WTC11 (cell line): ENCODE results near the gene DCAF5. TPM values are rescaled to one million over a fixed set of nuclear protein-coding genes. Genes with fewer than 3 reads are reported as not detected.

Experiments used
- ATAC-seq: fragments of 200-7000 bp; cut with Tn5 transposase; 2 replicates; pipeline ENCODE4 v1.10.0; 2021; ENCODE audit warnings: mild to moderate bottlenecking, moderate library complexity
- CTCF ChIA-PET: fragments of 300-600 bp; sonication (Branson Sonifier 250); formaldehyde crosslinking; loops from one replicate; lab custom pipeline; 2021; ENCODE audit warnings: antibody characterized with exemption; lab: Charles Lee
- POLR2A ChIA-PET: fragments of 350-600 bp; sonication (Branson Sonifier 250); formaldehyde crosslinking; loops from one replicate; lab custom pipeline; 2021; ENCODE audit warnings: antibody characterized with exemption; lab: Charles Lee
- DNase-seq: peaks from one replicate; pipeline ENCODE4 v3.0.0; 2021; ENCODE audit warnings: low spot score
- H3K27ac Mint-ChIP-seq: 2 replicates; pipeline ENCODE4 v1.8.0; 2021; ENCODE audit warnings: mixed read lengths
- H3K27me3 Mint-ChIP-seq: 2 replicates; pipeline ENCODE4 v1.8.0; 2021; ENCODE audit warnings: low read depth, mild to moderate bottlenecking, moderate library complexity, mixed read lengths
- H3K36me3 Mint-ChIP-seq: 2 replicates; pipeline ENCODE4 v1.8.0; 2021; ENCODE audit warnings: mixed read lengths
- H3K4me1 Mint-ChIP-seq: 2 replicates; pipeline ENCODE4 v1.8.0; 2022; ENCODE audit warnings: mixed read lengths
- H3K4me3 Mint-ChIP-seq: 2 replicates; pipeline ENCODE4 v1.8.0; 2021; ENCODE audit warnings: mild to moderate bottlenecking, moderate library complexity, mixed read lengths
- H3K9me3 Mint-ChIP-seq: 2 replicates; pipeline ENCODE4 v1.8.0; 2021; ENCODE audit warnings: mixed read lengths
- ELF4 ChIP-seq: sonication (generic); formaldehyde crosslinking; IDR thresholded peaks from 2 replicates; pipeline ENCODE4 v1.8.1; 2022; ENCODE audit warnings: low read depth, mild to moderate bottlenecking, moderate library complexity, missing genetic modification reagents
- ESRRA ChIP-seq: sonication (generic); formaldehyde crosslinking; IDR thresholded peaks from 2 replicates; pipeline ENCODE4 v1.8.1; 2022; ENCODE audit warnings: mild to moderate bottlenecking, missing genetic modification reagents, borderline replicate concordance
- ETV6 ChIP-seq: sonication (generic); formaldehyde crosslinking; IDR thresholded peaks from 2 replicates; pipeline ENCODE4 v1.8.1; 2022; ENCODE audit warnings: mild to moderate bottlenecking, missing genetic modification reagents
- GABPB1 ChIP-seq: sonication (generic); formaldehyde crosslinking; IDR thresholded peaks from 2 replicates; pipeline ENCODE4 v1.8.1; 2023; ENCODE audit warnings: mild to moderate bottlenecking, missing genetic modification reagents
- NFE2L1 ChIP-seq: sonication (generic); formaldehyde crosslinking; IDR thresholded peaks from 2 replicates; pipeline ENCODE4 v1.8.1; 2023; ENCODE audit warnings: missing genetic modification reagents
- NR2C2 ChIP-seq: sonication (generic); formaldehyde crosslinking; IDR thresholded peaks from 2 replicates; pipeline ENCODE4 v1.8.0; 2022; ENCODE audit warnings: mild to moderate bottlenecking, missing genetic modification reagents
- SMAD4 ChIP-seq: sonication (generic); formaldehyde crosslinking; IDR thresholded peaks from 2 replicates; pipeline ENCODE4 v1.8.0; 2022; ENCODE audit warnings: mild to moderate bottlenecking, missing genetic modification reagents
- TEAD1 ChIP-seq: sonication (generic); formaldehyde crosslinking; IDR thresholded peaks from 2 replicates; pipeline ENCODE4 v1.8.0; 2022; ENCODE audit warnings: mild to moderate bottlenecking, missing genetic modification reagents
- TEAD4 ChIP-seq: sonication (generic); formaldehyde crosslinking; IDR thresholded peaks from 2 replicates; pipeline ENCODE4 v1.8.0; 2022; ENCODE audit warnings: mild to moderate bottlenecking, missing genetic modification reagents
- ZNF121 ChIP-seq: sonication (generic); formaldehyde crosslinking; IDR thresholded peaks from 2 replicates; pipeline ENCODE4 v1.8.0; 2023; ENCODE audit warnings: missing genetic modification reagents
- ZNF219 ChIP-seq: sonication (generic); formaldehyde crosslinking; IDR thresholded peaks from 2 replicates; pipeline ENCODE4 v1.8.0; 2023; ENCODE audit warnings: missing genetic modification reagents, mild to moderate bottlenecking, borderline replicate concordance
- total RNA-seq: library from RNA; stranded (reverse); gene quantifications from 3 replicates; pipeline ENCODE4 v1.2.3, GENCODE V29; 2021
- TF ChIP-seq, protein P1 (sequence below): sonication (generic); formaldehyde crosslinking; IDR thresholded peaks from 2 replicates; pipeline ENCODE4 v1.8.0; 2022; ENCODE audit warnings: missing genetic modification reagents
- TF ChIP-seq, protein P2 (sequence below): sonication (generic); formaldehyde crosslinking; IDR thresholded peaks from 2 replicates; pipeline ENCODE4 v1.8.1; 2023; ENCODE audit warnings: mild to moderate bottlenecking, missing genetic modification reagents
- TF ChIP-seq, protein P3 (sequence below): sonication (generic); formaldehyde crosslinking; IDR thresholded peaks from 2 replicates; pipeline ENCODE4 v1.8.0; 2022; ENCODE audit warnings: mild to moderate bottlenecking, missing genetic modification reagents
- TF ChIP-seq, protein P4 (sequence below): sonication (generic); formaldehyde crosslinking; conservative IDR thresholded peaks from 2 replicates; pipeline ENCODE4 v1.8.1; 2023; ENCODE audit warnings: mild to moderate bottlenecking, low read depth, missing genetic modification reagents, moderate library complexity
- TF ChIP-seq, protein P5 (sequence below): sonication (generic); formaldehyde crosslinking; IDR thresholded peaks from 2 replicates; pipeline ENCODE4 v1.8.0; 2022; ENCODE audit warnings: mild to moderate bottlenecking, missing genetic modification reagents
- TF ChIP-seq, protein P6 (sequence below): fragments of 250-450 bp; sonication (Bioruptor Pico); conservative IDR thresholded peaks from 2 replicates; pipeline ENCODE4 v1.9.0; 2021; ENCODE audit warnings: mild to moderate bottlenecking
- TF ChIP-seq, protein P7 (sequence below): fragments of 250-450 bp; sonication (Bioruptor Pico); IDR thresholded peaks from 2 replicates; pipeline ENCODE4 v1.9.0; 2021; ENCODE audit warnings: mild to moderate bottlenecking, borderline replicate concordance

The DCAF5 gene
- total RNA-seq, 1 experiment from 2014 or later: 30.3 TPM

DNA sequence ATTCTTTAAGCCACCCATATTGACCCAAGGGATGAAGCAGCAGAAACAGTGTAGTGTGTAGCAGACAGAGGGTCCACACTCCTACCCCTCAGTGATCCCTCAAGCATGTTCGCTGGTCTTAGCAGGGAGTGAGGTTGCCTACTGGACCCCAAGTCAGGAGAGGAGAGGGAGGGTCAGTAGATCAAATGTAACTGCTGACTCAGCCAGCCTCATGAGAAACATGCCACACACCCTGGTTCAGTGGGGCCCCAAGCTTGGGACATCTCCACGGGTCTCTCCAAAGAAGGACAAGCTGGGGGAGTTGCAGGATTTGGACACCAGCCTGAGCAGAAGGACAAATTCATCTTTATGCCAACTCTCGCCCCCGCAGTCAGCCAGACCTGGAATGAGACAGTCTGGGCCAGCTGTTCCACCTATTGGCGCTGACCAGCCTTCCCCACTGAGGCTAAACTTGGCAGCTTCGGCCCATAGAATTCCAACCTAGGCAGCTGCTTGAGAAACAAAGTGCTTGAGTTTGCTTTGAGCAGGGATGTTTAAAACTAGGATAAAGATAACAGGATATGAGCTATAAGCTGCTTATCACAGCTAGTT, 107.9 kb downstream of the DCAF5 start:
- Mint-ChIP-seq H3K36me3 (no peaks in the 10 kb centered on the region), H3K9me3 (no peaks in the 10 kb centered on the region), H3K27me3 (no peaks in the 10 kb centered on the region), H3K4me1 (peaks cover 47% of the 10 kb centered on the region), H3K4me3 (no peak overlapping the region), H3K27ac (no peak overlapping the region)
- ATAC-seq (no peak), DNase-seq (no peak)
- ChIA-PET CTCF (interaction anchor here (1.0 to 1.9 kb wide), 3 partner anchors 10 to 183 kb away, joined by 3 to 6 read pairs (median 5); no protein-coding TSS in a partner anchor), POLR2A (interaction anchor here (0.6 to 1.3 kb wide), 2 partner anchors 66 to 110 kb away, joined by 3 read pairs; partner anchors contain the start of gene ACTN1)
- no peak for TF ChIP-seq TEAD1 (CRISPR knock-in tag)
- no peak for TF ChIP-seq ETV6 (CRISPR knock-in tag)
- TF ChIP-seq ZNF219 (CRISPR knock-in tag): no peak
- no peak for TF ChIP-seq ELF4 (CRISPR knock-in tag)
- TF ChIP-seq TEAD4 (CRISPR knock-in tag): no peak
- TF ChIP-seq, protein P1, sequence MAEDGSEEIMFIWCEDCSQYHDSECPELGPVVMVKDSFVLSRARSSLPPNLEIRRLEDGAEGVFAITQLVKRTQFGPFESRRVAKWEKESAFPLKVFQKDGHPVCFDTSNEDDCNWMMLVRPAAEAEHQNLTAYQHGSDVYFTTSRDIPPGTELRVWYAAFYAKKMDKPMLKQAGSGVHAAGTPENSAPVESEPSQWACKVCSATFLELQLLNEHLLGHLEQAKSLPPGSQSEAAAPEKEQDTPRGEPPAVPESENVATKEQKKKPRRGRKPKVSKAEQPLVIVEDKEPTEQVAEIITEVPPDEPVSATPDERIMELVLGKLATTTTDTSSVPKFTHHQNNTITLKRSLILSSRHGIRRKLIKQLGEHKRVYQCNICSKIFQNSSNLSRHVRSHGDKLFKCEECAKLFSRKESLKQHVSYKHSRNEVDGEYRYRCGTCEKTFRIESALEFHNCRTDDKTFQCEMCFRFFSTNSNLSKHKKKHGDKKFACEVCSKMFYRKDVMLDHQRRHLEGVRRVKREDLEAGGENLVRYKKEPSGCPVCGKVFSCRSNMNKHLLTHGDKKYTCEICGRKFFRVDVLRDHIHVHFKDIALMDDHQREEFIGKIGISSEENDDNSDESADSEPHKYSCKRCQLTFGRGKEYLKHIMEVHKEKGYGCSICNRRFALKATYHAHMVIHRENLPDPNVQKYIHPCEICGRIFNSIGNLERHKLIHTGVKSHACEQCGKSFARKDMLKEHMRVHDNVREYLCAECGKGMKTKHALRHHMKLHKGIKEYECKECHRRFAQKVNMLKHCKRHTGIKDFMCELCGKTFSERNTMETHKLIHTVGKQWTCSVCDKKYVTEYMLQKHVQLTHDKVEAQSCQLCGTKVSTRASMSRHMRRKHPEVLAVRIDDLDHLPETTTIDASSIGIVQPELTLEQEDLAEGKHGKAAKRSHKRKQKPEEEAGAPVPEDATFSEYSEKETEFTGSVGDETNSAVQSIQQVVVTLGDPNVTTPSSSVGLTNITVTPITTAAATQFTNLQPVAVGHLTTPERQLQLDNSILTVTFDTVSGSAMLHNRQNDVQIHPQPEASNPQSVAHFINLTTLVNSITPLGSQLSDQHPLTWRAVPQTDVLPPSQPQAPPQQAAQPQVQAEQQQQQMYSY: no peak
- TF ChIP-seq, protein P2, sequence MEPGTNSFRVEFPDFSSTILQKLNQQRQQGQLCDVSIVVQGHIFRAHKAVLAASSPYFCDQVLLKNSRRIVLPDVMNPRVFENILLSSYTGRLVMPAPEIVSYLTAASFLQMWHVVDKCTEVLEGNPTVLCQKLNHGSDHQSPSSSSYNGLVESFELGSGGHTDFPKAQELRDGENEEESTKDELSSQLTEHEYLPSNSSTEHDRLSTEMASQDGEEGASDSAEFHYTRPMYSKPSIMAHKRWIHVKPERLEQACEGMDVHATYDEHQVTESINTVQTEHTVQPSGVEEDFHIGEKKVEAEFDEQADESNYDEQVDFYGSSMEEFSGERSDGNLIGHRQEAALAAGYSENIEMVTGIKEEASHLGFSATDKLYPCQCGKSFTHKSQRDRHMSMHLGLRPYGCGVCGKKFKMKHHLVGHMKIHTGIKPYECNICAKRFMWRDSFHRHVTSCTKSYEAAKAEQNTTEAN (CRISPR knock-in tag): no peak
- TF ChIP-seq GABPB1 (CRISPR knock-in tag): no peak
- TF ChIP-seq SMAD4 (CRISPR knock-in tag): no peak
- TF ChIP-seq, protein P3, sequence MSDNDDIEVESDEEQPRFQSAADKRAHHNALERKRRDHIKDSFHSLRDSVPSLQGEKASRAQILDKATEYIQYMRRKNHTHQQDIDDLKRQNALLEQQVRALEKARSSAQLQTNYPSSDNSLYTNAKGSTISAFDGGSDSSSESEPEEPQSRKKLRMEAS (CRISPR knock-in tag): no peak

DNA sequence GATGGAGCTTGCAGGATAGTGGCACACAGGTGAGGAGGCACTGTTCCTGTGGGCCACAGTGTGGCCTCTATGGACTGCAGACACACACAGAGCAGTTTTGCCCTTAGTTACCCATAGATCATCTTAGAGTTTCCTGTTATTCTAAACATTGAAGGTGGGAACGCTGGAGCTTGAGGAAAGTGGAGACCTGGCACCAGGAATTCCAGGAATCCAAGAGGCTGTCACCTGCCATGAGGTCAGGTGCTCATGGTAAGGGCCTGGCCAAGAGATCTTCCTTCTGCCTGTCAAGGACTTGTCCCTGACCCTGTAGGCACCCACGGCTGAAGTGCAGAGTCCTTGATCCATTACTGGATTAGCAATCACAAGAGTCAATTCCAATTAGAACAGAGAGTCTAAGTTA, 108.6 kb downstream of the DCAF5 start:
- H3K27ac Mint-ChIP-seq: no peak overlapping the region
- CTCF ChIA-PET: interaction anchor here (0.8 kb wide), 1 partner anchor 12 kb away, joined by 3 read pairs; no protein-coding TSS in a partner anchor
- no peaks in the 10 kb centered on the region for H3K27me3 Mint-ChIP-seq
- H3K4me1 Mint-ChIP-seq: peaks cover 43% of the 10 kb centered on the region
- no peak overlapping the region for H3K4me3 Mint-ChIP-seq
- ATAC-seq (no peak), DNase-seq (no peak)
- no peaks in the 10 kb centered on the region for H3K9me3 Mint-ChIP-seq
- POLR2A ChIA-PET: interaction anchor here (0.6 kb wide), 1 partner anchor 12 kb away, joined by 3 read pairs; no protein-coding TSS in a partner anchor
- no peaks in the 10 kb centered on the region for H3K36me3 Mint-ChIP-seq
- TF ChIP-seq ZNF121 (CRISPR knock-in tag) (no peak), ESRRA (CRISPR knock-in tag) (no peak), NFE2L1 (CRISPR knock-in tag) (no peak), NR2C2 (CRISPR knock-in tag) (no peak)
- TF ChIP-seq, protein P4, sequence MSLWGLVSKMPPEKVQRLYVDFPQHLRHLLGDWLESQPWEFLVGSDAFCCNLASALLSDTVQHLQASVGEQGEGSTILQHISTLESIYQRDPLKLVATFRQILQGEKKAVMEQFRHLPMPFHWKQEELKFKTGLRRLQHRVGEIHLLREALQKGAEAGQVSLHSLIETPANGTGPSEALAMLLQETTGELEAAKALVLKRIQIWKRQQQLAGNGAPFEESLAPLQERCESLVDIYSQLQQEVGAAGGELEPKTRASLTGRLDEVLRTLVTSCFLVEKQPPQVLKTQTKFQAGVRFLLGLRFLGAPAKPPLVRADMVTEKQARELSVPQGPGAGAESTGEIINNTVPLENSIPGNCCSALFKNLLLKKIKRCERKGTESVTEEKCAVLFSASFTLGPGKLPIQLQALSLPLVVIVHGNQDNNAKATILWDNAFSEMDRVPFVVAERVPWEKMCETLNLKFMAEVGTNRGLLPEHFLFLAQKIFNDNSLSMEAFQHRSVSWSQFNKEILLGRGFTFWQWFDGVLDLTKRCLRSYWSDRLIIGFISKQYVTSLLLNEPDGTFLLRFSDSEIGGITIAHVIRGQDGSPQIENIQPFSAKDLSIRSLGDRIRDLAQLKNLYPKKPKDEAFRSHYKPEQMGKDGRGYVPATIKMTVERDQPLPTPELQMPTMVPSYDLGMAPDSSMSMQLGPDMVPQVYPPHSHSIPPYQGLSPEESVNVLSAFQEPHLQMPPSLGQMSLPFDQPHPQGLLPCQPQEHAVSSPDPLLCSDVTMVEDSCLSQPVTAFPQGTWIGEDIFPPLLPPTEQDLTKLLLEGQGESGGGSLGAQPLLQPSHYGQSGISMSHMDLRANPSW (CRISPR knock-in tag): no peak
- TF ChIP-seq, protein P5, sequence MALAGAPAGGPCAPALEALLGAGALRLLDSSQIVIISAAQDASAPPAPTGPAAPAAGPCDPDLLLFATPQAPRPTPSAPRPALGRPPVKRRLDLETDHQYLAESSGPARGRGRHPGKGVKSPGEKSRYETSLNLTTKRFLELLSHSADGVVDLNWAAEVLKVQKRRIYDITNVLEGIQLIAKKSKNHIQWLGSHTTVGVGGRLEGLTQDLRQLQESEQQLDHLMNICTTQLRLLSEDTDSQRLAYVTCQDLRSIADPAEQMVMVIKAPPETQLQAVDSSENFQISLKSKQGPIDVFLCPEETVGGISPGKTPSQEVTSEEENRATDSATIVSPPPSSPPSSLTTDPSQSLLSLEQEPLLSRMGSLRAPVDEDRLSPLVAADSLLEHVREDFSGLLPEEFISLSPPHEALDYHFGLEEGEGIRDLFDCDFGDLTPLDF (CRISPR knock-in tag): no peak
- TF ChIP-seq, protein P6, sequence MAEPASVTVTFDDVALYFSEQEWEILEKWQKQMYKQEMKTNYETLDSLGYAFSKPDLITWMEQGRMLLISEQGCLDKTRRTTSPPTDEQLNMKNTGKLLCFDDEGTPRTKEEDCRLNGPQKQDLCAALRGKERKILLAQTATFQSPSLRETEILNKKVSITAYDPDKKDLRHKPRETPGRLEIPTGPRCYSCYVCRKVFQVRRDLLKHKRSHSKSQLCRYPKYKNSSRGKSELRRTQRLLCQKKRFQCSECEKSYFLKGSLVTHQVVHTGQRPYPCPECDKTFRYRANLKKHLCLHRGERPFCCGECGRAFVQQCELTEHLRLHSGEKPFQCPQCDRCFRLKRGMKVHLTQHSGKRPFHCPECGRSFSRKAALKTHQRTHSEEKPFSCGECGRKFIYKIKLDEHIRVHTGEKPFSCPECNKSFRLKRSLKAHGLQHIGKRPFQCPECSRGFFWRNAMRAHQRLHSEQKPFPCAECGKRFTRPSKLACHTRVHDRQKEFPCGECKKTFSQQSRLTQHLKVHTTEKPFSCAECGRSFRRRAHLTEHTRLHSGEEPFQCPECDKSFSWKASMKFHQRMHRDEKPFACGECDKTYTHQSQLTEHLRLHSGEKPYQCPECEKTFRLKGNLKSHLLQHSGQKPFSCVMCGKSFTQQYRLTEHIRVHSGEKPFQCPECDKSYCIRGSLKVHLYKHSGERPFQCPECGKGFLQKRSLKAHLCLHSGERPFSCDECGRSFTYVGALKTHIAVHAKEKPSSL (CRISPR knock-in tag): no peak
- TF ChIP-seq, protein P7, sequence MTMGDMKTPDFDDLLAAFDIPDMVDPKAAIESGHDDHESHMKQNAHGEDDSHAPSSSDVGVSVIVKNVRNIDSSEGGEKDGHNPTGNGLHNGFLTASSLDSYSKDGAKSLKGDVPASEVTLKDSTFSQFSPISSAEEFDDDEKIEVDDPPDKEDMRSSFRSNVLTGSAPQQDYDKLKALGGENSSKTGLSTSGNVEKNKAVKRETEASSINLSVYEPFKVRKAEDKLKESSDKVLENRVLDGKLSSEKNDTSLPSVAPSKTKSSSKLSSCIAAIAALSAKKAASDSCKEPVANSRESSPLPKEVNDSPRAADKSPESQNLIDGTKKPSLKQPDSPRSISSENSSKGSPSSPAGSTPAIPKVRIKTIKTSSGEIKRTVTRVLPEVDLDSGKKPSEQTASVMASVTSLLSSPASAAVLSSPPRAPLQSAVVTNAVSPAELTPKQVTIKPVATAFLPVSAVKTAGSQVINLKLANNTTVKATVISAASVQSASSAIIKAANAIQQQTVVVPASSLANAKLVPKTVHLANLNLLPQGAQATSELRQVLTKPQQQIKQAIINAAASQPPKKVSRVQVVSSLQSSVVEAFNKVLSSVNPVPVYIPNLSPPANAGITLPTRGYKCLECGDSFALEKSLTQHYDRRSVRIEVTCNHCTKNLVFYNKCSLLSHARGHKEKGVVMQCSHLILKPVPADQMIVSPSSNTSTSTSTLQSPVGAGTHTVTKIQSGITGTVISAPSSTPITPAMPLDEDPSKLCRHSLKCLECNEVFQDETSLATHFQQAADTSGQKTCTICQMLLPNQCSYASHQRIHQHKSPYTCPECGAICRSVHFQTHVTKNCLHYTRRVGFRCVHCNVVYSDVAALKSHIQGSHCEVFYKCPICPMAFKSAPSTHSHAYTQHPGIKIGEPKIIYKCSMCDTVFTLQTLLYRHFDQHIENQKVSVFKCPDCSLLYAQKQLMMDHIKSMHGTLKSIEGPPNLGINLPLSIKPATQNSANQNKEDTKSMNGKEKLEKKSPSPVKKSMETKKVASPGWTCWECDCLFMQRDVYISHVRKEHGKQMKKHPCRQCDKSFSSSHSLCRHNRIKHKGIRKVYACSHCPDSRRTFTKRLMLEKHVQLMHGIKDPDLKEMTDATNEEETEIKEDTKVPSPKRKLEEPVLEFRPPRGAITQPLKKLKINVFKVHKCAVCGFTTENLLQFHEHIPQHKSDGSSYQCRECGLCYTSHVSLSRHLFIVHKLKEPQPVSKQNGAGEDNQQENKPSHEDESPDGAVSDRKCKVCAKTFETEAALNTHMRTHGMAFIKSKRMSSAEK (CRISPR knock-in tag): no peak
